Measurements from ENCODE around the gene TNMD. TPM values are rescaled to one million over a fixed set of nuclear protein-coding genes. Genes with fewer than 3 reads are reported as not detected.

Gene TNMD
- total RNA-seq, 1 donor from 2014 or later, result not detected

- H3K9me3 ChIP-seq, result no peaks in the 10 kb centered on the region
- H3K27me3 ChIP-seq, result no peaks in the 10 kb centered on the region
- TF ChIP-seq CTCF (IDR thresholded peaks at IDR 0.05) (no peak), POLR2A (IDR thresholded peaks at IDR 0.05) (no peak), POLR2AphosphoS5 (IDR thresholded peaks at IDR 0.05; ENCODE audit: insufficient read depth in 1 of 2, low read depth in 1 of 2) (no peak)
- peak overlapping the region; percentile 77 for H3K27ac ChIP-seq
- DNase-seq (ENCODE audit: extremely low spot score in 2 of 2), result no peak
- no peaks in the 10 kb centered on the region for H3K36me3 ChIP-seq
- no peak overlapping the region for H3K4me3 ChIP-seq
- intact Hi-C loops (cut with DNase I), result no loop called here
- peaks cover 35% of the 10 kb centered on the region for H3K4me1 ChIP-seq
Measured at GRCh38 chrX:100647739-100648138, 63.0 kb downstream of the TNMD start.

- H3K4me3 ChIP-seq, result no peak overlapping the region
Measured at GRCh38 chrX:100648458-100649417, 64.0 kb downstream of the TNMD start.

More at GRCh38 chrX:100648458-100649417, 64.0 kb downstream of the TNMD start:
- intact Hi-C loops (cut with DNase I), result no loop called here
- Histone ChIP-seq H3K27me3 (no peaks in the 10 kb centered on the region), H3K27ac (peak overlapping the region; percentile 77), H3K4me1 (peaks cover 25% of the 10 kb centered on the region), H3K36me3 (no peaks in the 10 kb centered on the region), H3K9me3 (no peaks in the 10 kb centered on the region)
- no peak for DNase-seq (ENCODE audit: extremely low spot score in 2 of 2)
- no peak for TF ChIP-seq POLR2AphosphoS5 (IDR thresholded peaks at IDR 0.05; ENCODE audit: insufficient read depth in 1 of 2, low read depth in 1 of 2)
- TF ChIP-seq POLR2A (IDR thresholded peaks at IDR 0.05), result no peak
- no peak for TF ChIP-seq CTCF (IDR thresholded peaks at IDR 0.05)

Other genes starting within 250 kb of the TNMD start
- 3.4 TPM for gene PCDH19, start 174.7 kb upstream of the TNMD start, total RNA-seq
- gene TSPAN6, start 51.9 kb downstream of the TNMD start, total RNA-seq, result 19.6 TPM
- gene SRPX2, start 59.3 kb downstream of the TNMD start, total RNA-seq, result 50.6 TPM
- 21.9 TPM for gene SYTL4, start 147.2 kb downstream of the TNMD start, total RNA-seq
- gene CSTF2, start 235.5 kb downstream of the TNMD start, total RNA-seq, result 9.3 TPM

Measured in vagina (tissue), 2 donors.